HCT116 (cell line): ENCODE results near the gene SYNE1. TPM values are rescaled to one million over a fixed set of nuclear protein-coding genes. Genes with fewer than 3 reads are reported as not detected.

ENCODE experiments used
- ATAC-seq: fragments of 200-7000 bp; cut with Tn5 transposase; 2 replicates; pipeline ENCODE4 v1.9.1; 2020; ENCODE audit warnings: mild to moderate bottlenecking, moderate library complexity
- BruUV-seq: library from RNA; stranded (reverse); fragments of 400-500 nt; replicated peaks from 2 replicates; lab custom pipeline; 2021; lab: Mats Ljungman, UMichigan
- CTCF ChIA-PET: fragments of 300-600 bp; sonication (Branson Sonifier 250); formaldehyde crosslinking; loops from one replicate; lab custom pipeline; 2021; ENCODE audit warnings: antibody characterized with exemption; lab: Charles Lee
- POLR2A ChIA-PET: fragments of 300-600, 350-600 bp; sonication (Branson Sonifier 250); formaldehyde crosslinking; loops from one replicate; lab custom pipeline; 2021; ENCODE audit warnings: antibody characterized with exemption; lab: Charles Lee
- RAD21 ChIA-PET, 2 experiments: fragments of 300-600 bp; sonication (Branson Sonifier 250); formaldehyde crosslinking; loops; one replicate each; lab custom pipeline; 2023; ENCODE audit warnings: low total read pairs in 2 of 2; ENCODE audit not compliant: uncharacterized antibody in 2 of 2, unreplicated experiment in 2 of 2, low non-redundant PET in 1 of 2; lab: Charles Lee
- DNase-seq: peaks from one replicate; pipeline ENCODE4 v3.0.0-alpha.2; 2010; ENCODE audit warnings: low read depth, low spot score
- H2AFZ ChIP-seq: fragments of 200-600 bp; shearing (Covaris generic), sonication (generic); 2 replicates; pipeline ENCODE4 v1.6.1; 2017; ENCODE audit warnings: low read depth, mixed run types, mixed read lengths, antibody characterized with exemption, low read length; ENCODE audit not compliant: poor library complexity, severe bottlenecking
- H3K27ac ChIP-seq: 2 replicates; pipeline ENCODE4 v1.5.1; 2012; ENCODE audit warnings: low read depth, low read length
- H3K27me3 ChIP-seq: fragments of 200-600 bp; sonication (generic); 2 replicates; pipeline ENCODE4 v1.6.1; 2016; ENCODE audit warnings: mixed run types, low read length, mixed read lengths; ENCODE audit not compliant: insufficient read depth
- H3K36me3 ChIP-seq, 2 experiments: fragments of 200-500 bp in 1 of 2; fragments of 200-600 bp in 1 of 2; sonication (Bioruptor generic) in 1 of 2; sonication (generic) in 1 of 2; 2 replicates each; pipeline versions ENCODE4 v1.5.1 to v1.6.1; 2014 to 2016; ENCODE audit warnings: low read length in 2 of 2, inconsistent platforms in 1 of 2, mixed read lengths in 1 of 2, mixed run types in 1 of 2; ENCODE audit not compliant: insufficient read depth in 2 of 2, control insufficient read depth in 1 of 2
- H3K4me1 ChIP-seq, 2 experiments: fragments of 200-600 bp in 1 of 2; sonication (generic) in 1 of 2; 2 replicates each; pipeline versions ENCODE4 v1.5.1 to v1.6.1; 2012 to 2017; ENCODE audit warnings: low read length in 2 of 2, inconsistent platforms in 1 of 2, mild to moderate bottlenecking in 1 of 2, mixed read lengths in 1 of 2, mixed run types in 1 of 2, moderate library complexity in 1 of 2; ENCODE audit not compliant: insufficient read depth in 2 of 2, control insufficient read depth in 1 of 2
- H3K4me2 ChIP-seq: fragments of 200-600 bp; sonication (generic); 2 replicates; pipeline ENCODE4 v1.6.1; 2017; ENCODE audit warnings: mixed run types, low read length, mixed read lengths
- H3K4me3 ChIP-seq, 2 experiments: fragments of 200-600 bp in 1 of 2; sonication (generic) in 1 of 2; replicated peaks in 1 of 2; 2 replicates each; pipeline ENCODE4 v1.5.1; 2011 to 2016; ENCODE audit warnings: low read length in 2 of 2, control low read depth in 1 of 2, low read depth in 1 of 2, mild to moderate bottlenecking in 1 of 2, mixed read lengths in 1 of 2, mixed run types in 1 of 2
- H3K79me2 ChIP-seq: fragments of 200-600 bp; sonication (generic); 2 replicates; pipeline ENCODE4 v1.6.1; 2017; ENCODE audit warnings: mild to moderate bottlenecking, mixed run types, low read length, moderate library complexity, mixed read lengths; ENCODE audit not compliant: insufficient read depth
- H3K9ac ChIP-seq: fragments of 200-600 bp; sonication (generic); 2 replicates; pipeline ENCODE4 v1.6.1; 2016; ENCODE audit warnings: low read length, mixed read lengths
- H3K9me2 ChIP-seq: fragments of 200-600 bp; sonication (generic), shearing (Covaris generic); 2 replicates; pipeline ENCODE4 v1.6.1; 2017; ENCODE audit warnings: mixed run types, mild to moderate bottlenecking, moderate library complexity; ENCODE audit not compliant: insufficient read depth
- H3K9me3 ChIP-seq, 2 experiments: fragments of 200-500 bp in 1 of 2; fragments of 200-600 bp in 1 of 2; sonication (Bioruptor generic) in 1 of 2; sonication (generic) in 1 of 2; 2 replicates each; pipeline ENCODE4 v1.6.1; 2014 to 2017; ENCODE audit warnings: low read length in 2 of 2, mixed read lengths in 2 of 2, inconsistent platforms in 1 of 2, low read depth in 1 of 2, mild to moderate bottlenecking in 1 of 2, mixed run types in 1 of 2, moderate library complexity in 1 of 2; ENCODE audit not compliant: control insufficient read depth in 1 of 2, insufficient read depth in 1 of 2
- H4K20me1 ChIP-seq: fragments of 200-600 bp; sonication (generic), shearing (Covaris generic); 2 replicates; pipeline ENCODE4 v1.6.1; 2017; ENCODE audit warnings: mixed run types, mild to moderate bottlenecking, moderate library complexity; ENCODE audit not compliant: insufficient read depth
- CTCF ChIP-seq, 3 experiments: fragments of 200-600 bp in 1 of 3; sonication (generic) in 1 of 3; IDR thresholded peaks in 2 of 3; conservative IDR thresholded peaks in 1 of 3; 2 replicates each; pipeline ENCODE4 v1.5.1; 2012 to 2017; ENCODE audit warnings: low read depth in 2 of 3, low read length in 2 of 3, antibody characterized with exemption in 1 of 3, borderline replicate concordance in 1 of 3, control low read depth in 1 of 3, mild to moderate bottlenecking in 1 of 3, mixed read lengths in 1 of 3, mixed run types in 1 of 3, moderate library complexity in 1 of 3; ENCODE audit not compliant: insufficient read depth in 1 of 3
- EZH2 ChIP-seq: fragments of 200-600 bp; sonication (generic); IDR thresholded peaks from 2 replicates; pipeline ENCODE4 v1.6.1; 2017; ENCODE audit warnings: antibody characterized with exemption, mixed run types
- FOSL1 ChIP-seq: IDR thresholded peaks from 2 replicates; pipeline ENCODE4 v1.6.1; 2012; ENCODE audit warnings: low read depth
- MAX ChIP-seq: IDR thresholded peaks from 2 replicates; pipeline ENCODE4 v1.6.1; 2012
- RAD21 ChIP-seq: IDR thresholded peaks from 2 replicates; pipeline ENCODE4 v1.6.1; 2012; ENCODE audit warnings: low read depth, mild to moderate bottlenecking
- YY1 ChIP-seq: IDR thresholded peaks from 2 replicates; pipeline ENCODE4 v1.6.1; 2011; ENCODE audit warnings: low read length, low read depth, moderate library complexity, mild to moderate bottlenecking; ENCODE audit not compliant: insufficient replicate concordance; ENCODE audit errors: extremely low read depth
- ZBTB33 ChIP-seq: IDR thresholded peaks from 2 replicates; pipeline ENCODE4 v1.6.1; 2011; ENCODE audit warnings: mild to moderate bottlenecking, low read length, moderate library complexity; ENCODE audit not compliant: insufficient replicate concordance; ENCODE audit errors: extremely low read depth
- ZNF274 ChIP-seq: fragments of 200-500 bp; sonication (Bioruptor generic); IDR thresholded peaks from 2 replicates; pipeline ENCODE4 v1.6.1; 2014; ENCODE audit warnings: mild to moderate bottlenecking, low read depth, low read length, inconsistent platforms
- intact Hi-C: fragments of 100-400 bp; cut with micrococcal nuclease; formaldehyde crosslinking; loops from 2 replicates; pipeline ENCODE4 v1.10.0; 2022
- total RNA-seq: library from RNA; stranded (reverse); gene quantifications from one replicate; pipeline ENCODE4 v1.2.1, GENCODE V29; 2021; ENCODE audit not compliant: unreplicated experiment
- TF ChIP-seq, protein P1 (sequence below): IDR thresholded peaks from 2 replicates; pipeline ENCODE4 v1.6.1; 2012

Gene SYNE1
- total RNA-seq, 1 experiment from 2014 or later: 5.4 TPM

- no peak overlapping the region for H3K27ac ChIP-seq
- no peaks in the 10 kb centered on the region for H3K36me3 ChIP-seq
- no peak overlapping the region for H3K4me3 ChIP-seq
- no peaks in the 10 kb centered on the region for H3K4me1 ChIP-seq
- intact Hi-C loops: no loop called here
- CTCF ChIA-PET: no interaction called here
- H3K27me3 ChIP-seq: no peaks in the 10 kb centered on the region
- RAD21 ChIA-PET: no interaction called here
- no peak overlapping the region for H2AFZ ChIP-seq
- TF ChIP-seq ZNF274 (no peak), ZBTB33 (no peak), EZH2 (no peak)
- TF ChIP-seq, protein P1, sequence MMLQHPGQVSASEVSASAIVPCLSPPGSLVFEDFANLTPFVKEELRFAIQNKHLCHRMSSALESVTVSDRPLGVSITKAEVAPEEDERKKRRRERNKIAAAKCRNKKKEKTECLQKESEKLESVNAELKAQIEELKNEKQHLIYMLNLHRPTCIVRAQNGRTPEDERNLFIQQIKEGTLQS: no peak
- H3K9ac ChIP-seq: no peak overlapping the region
- DNase-seq: no peak
- H3K79me2 ChIP-seq: no peaks in the 10 kb centered on the region
- POLR2A ChIA-PET: no interaction called here
- no peaks in the 10 kb centered on the region for H4K20me1 ChIP-seq
- BruUV-seq: no TSS peak
- H3K9me2 ChIP-seq: no peaks in the 10 kb centered on the region
- ATAC-seq: no peak
- no peak overlapping the region for H3K4me2 ChIP-seq
- no peaks in the 10 kb centered on the region for H3K9me3 ChIP-seq
These were observed 105.5 kb downstream of the SYNE1 start for GRCh38 chr6:152531659-152532058.

- H3K9me3 ChIP-seq: no peaks in the 10 kb centered on the region
- H3K36me3 ChIP-seq: no peaks in the 10 kb centered on the region
- intact Hi-C loops: no loop called here
- H3K4me2 ChIP-seq: no peak overlapping the region
- POLR2A ChIA-PET: no interaction called here
- no peaks in the 10 kb centered on the region for H3K9me2 ChIP-seq
- H3K4me1 ChIP-seq: no peaks in the 10 kb centered on the region
- no peak overlapping the region for H2AFZ ChIP-seq
- RAD21 ChIA-PET: no interaction called here
- BruUV-seq: no TSS peak
- H3K79me2 ChIP-seq: no peaks in the 10 kb centered on the region
- H3K9ac ChIP-seq: no peak overlapping the region
- ATAC-seq (no peak), DNase-seq (no peak)
- CTCF ChIA-PET: no interaction called here
- no peaks in the 10 kb centered on the region for H3K27me3 ChIP-seq
- no peak overlapping the region for H3K27ac ChIP-seq
- H3K4me3 ChIP-seq: no peak overlapping the region
- no peaks in the 10 kb centered on the region for H4K20me1 ChIP-seq
- TF ChIP-seq YY1: no peak
- no peak for TF ChIP-seq FOSL1
- TF ChIP-seq, protein P1: no peak
- TF ChIP-seq CTCF (IDR thresholded peaks at IDR 0.05 in 2 of 3, conservative IDR thresholded peaks at IDR 0.05 in 1 of 3; ENCODE audit: borderline replicate concordance in 1 of 3, insufficient read depth in 1 of 3, low read depth in 2 of 3, low read length in 2 of 3): no peak
- TF ChIP-seq ZBTB33: no peak
- no peak for TF ChIP-seq ZNF274
- no peak for TF ChIP-seq MAX
- no peak for TF ChIP-seq RAD21
These were observed 107.8 kb downstream of the SYNE1 start for GRCh38 chr6:152529369-152529768.
